ENCODE measurements around the gene GLIS1. TPM values are rescaled to one million over a fixed set of nuclear protein-coding genes. Genes with fewer than 3 reads are reported as not detected.

GLIS1 gene
- total RNA-seq, 1 donor from 2014 or later, result 0.07 TPM

GRCh38 chr1:53549781-53550180, 189.2 kb downstream of the GLIS1 start:
- Histone ChIP-seq H2AFZ (ENCODE audit: low read depth, low read length) (no peak overlapping the region), H3K9ac (ENCODE audit: low read length) (no peak overlapping the region), H3K36me3 (ENCODE audit: insufficient read depth, low read length) (no peaks in the 10 kb centered on the region), H3K4me1 (ENCODE audit: insufficient read depth, low read length) (peaks cover 4% of the 10 kb centered on the region), H3K9me3 (ENCODE audit: insufficient read depth, low read depth, low read length) (no peaks in the 10 kb centered on the region), H3K27ac (ENCODE audit: low read depth, low read length) (no peak overlapping the region), H4K20me1 (ENCODE audit: insufficient read depth, low read length) (peaks cover 93% of the 10 kb centered on the region), H3K4me2 (ENCODE audit: low read length) (no peak overlapping the region), H3K4me3 (ENCODE audit: insufficient read depth, low read depth, low read length) (no peak overlapping the region), H3K27me3 (ENCODE audit: insufficient read depth, low read length) (no peaks in the 10 kb centered on the region), H3K79me2 (ENCODE audit: insufficient read depth, low read length) (peaks cover 3% of the 10 kb centered on the region)
- Mint-ChIP-seq H3K4me1 (ENCODE audit: low read depth, unreplicated experiment) (no peaks in the 10 kb centered on the region), H3K4me3 (ENCODE audit: unreplicated experiment) (no peak overlapping the region), H3K9me3 (ENCODE audit: unreplicated experiment) (no peaks in the 10 kb centered on the region), H3K27me3 (ENCODE audit: low read depth, unreplicated experiment) (peaks cover 49% of the 10 kb centered on the region), H3K36me3 (ENCODE audit: low read depth, unreplicated experiment) (no peaks in the 10 kb centered on the region), H3K27ac (ENCODE audit: unreplicated experiment) (no peak overlapping the region)
- FAIRE-seq, result no peak
- no peak for DNase-seq (ENCODE audit: low read depth)
- TF ChIP-seq EZH2 (IDR thresholded peaks at IDR 0.05; ENCODE audit: insufficient read depth, low read length), result no peak
- TF ChIP-seq, protein P1, sequence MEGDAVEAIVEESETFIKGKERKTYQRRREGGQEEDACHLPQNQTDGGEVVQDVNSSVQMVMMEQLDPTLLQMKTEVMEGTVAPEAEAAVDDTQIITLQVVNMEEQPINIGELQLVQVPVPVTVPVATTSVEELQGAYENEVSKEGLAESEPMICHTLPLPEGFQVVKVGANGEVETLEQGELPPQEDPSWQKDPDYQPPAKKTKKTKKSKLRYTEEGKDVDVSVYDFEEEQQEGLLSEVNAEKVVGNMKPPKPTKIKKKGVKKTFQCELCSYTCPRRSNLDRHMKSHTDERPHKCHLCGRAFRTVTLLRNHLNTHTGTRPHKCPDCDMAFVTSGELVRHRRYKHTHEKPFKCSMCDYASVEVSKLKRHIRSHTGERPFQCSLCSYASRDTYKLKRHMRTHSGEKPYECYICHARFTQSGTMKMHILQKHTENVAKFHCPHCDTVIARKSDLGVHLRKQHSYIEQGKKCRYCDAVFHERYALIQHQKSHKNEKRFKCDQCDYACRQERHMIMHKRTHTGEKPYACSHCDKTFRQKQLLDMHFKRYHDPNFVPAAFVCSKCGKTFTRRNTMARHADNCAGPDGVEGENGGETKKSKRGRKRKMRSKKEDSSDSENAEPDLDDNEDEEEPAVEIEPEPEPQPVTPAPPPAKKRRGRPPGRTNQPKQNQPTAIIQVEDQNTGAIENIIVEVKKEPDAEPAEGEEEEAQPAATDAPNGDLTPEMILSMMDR (IDR thresholded peaks at IDR 0.05; ENCODE audit: insufficient read depth, low read depth, low read length), result no peak

DNA sequence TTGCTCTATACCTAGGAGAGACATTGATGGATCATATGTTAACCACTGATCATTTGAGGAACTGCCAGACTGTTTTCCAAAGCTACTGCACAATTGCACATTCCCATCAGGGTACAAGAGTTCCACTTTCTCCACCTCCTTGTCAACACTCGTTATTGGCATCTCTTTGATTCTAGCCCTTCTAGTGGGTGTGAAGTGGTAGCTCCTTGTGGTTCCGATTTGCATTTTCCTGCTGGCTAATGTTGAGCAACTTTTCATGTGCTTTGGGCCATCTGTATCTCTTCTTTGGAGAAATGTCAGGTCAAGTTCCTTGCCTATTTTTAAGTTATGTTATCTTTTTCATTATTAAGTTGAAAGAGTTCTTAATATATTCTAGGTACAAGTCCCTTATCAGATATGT, 189.7 kb downstream of the GLIS1 start:
- no peak overlapping the region for H3K27ac Mint-ChIP-seq (ENCODE audit: unreplicated experiment)

GRCh38 chr1:53548031-53548491, 190.9 kb downstream of the GLIS1 start:
- no peaks in the 10 kb centered on the region for H3K36me3 ChIP-seq (ENCODE audit: insufficient read depth, low read length)
- H3K9me3 ChIP-seq (ENCODE audit: insufficient read depth, low read depth, low read length), result no peaks in the 10 kb centered on the region
- H3K27ac Mint-ChIP-seq (ENCODE audit: unreplicated experiment), result no peak overlapping the region
- no peaks in the 10 kb centered on the region for H3K4me1 Mint-ChIP-seq (ENCODE audit: low read depth, unreplicated experiment)
- H3K4me3 ChIP-seq (ENCODE audit: insufficient read depth, low read depth, low read length), result no peak overlapping the region
- H2AFZ ChIP-seq (ENCODE audit: low read depth, low read length), result no peak overlapping the region
- no peak for DNase-seq (ENCODE audit: low read depth)
- peaks cover 45% of the 10 kb centered on the region for H3K27me3 Mint-ChIP-seq (ENCODE audit: low read depth, unreplicated experiment)
- no peaks in the 10 kb centered on the region for H3K9me3 Mint-ChIP-seq (ENCODE audit: unreplicated experiment)
- peaks cover 89% of the 10 kb centered on the region for H4K20me1 ChIP-seq (ENCODE audit: insufficient read depth, low read length)
- H3K9ac ChIP-seq (ENCODE audit: low read length), result no peak overlapping the region
- H3K4me1 ChIP-seq (ENCODE audit: insufficient read depth, low read length), result peaks cover 4% of the 10 kb centered on the region
- no peak overlapping the region for H3K27ac ChIP-seq (ENCODE audit: low read depth, low read length)
- peaks cover 6% of the 10 kb centered on the region for H3K79me2 ChIP-seq (ENCODE audit: insufficient read depth, low read length)
- TF ChIP-seq EZH2 (IDR thresholded peaks at IDR 0.05; ENCODE audit: insufficient read depth, low read length), result no peak
- TF ChIP-seq, protein P1 (IDR thresholded peaks at IDR 0.05; ENCODE audit: insufficient read depth, low read depth, low read length), result no peak
- no peak overlapping the region for H3K4me2 ChIP-seq (ENCODE audit: low read length)
- H3K4me3 Mint-ChIP-seq (ENCODE audit: unreplicated experiment), result no peak overlapping the region
- FAIRE-seq, result no peak
- H3K36me3 Mint-ChIP-seq (ENCODE audit: low read depth, unreplicated experiment), result no peaks in the 10 kb centered on the region
- no peaks in the 10 kb centered on the region for H3K27me3 ChIP-seq (ENCODE audit: insufficient read depth, low read length)

More for the DNA sequence above, 189.7 kb downstream of the GLIS1 start:
- Histone ChIP-seq H3K27me3 (ENCODE audit: insufficient read depth, low read length) (no peaks in the 10 kb centered on the region), H3K4me2 (ENCODE audit: low read length) (no peak overlapping the region), H3K9me3 (ENCODE audit: insufficient read depth, low read depth, low read length) (no peaks in the 10 kb centered on the region), H4K20me1 (ENCODE audit: insufficient read depth, low read length) (peaks cover 93% of the 10 kb centered on the region), H3K4me3 (ENCODE audit: insufficient read depth, low read depth, low read length) (no peak overlapping the region), H3K36me3 (ENCODE audit: insufficient read depth, low read length) (no peaks in the 10 kb centered on the region), H3K79me2 (ENCODE audit: insufficient read depth, low read length) (peaks cover 6% of the 10 kb centered on the region), H3K27ac (ENCODE audit: low read depth, low read length) (no peak overlapping the region), H2AFZ (ENCODE audit: low read depth, low read length) (no peak overlapping the region), H3K9ac (ENCODE audit: low read length) (no peak overlapping the region), H3K4me1 (ENCODE audit: insufficient read depth, low read length) (peaks cover 4% of the 10 kb centered on the region)
- FAIRE-seq (no peak), DNase-seq (ENCODE audit: low read depth) (no peak)
- Mint-ChIP-seq H3K36me3 (ENCODE audit: low read depth, unreplicated experiment) (no peaks in the 10 kb centered on the region), H3K4me3 (ENCODE audit: unreplicated experiment) (no peak overlapping the region), H3K9me3 (ENCODE audit: unreplicated experiment) (no peaks in the 10 kb centered on the region), H3K27me3 (ENCODE audit: low read depth, unreplicated experiment) (peaks cover 53% of the 10 kb centered on the region), H3K4me1 (ENCODE audit: low read depth, unreplicated experiment) (no peaks in the 10 kb centered on the region)
- TF ChIP-seq, protein P1 (IDR thresholded peaks at IDR 0.05; ENCODE audit: insufficient read depth, low read depth, low read length), result no peak
- no peak for TF ChIP-seq EZH2 (IDR thresholded peaks at IDR 0.05; ENCODE audit: insufficient read depth, low read length)
